Stomach (tissue), 9 donors: Measurements from ENCODE around the gene TNRC6C. TPM values are rescaled to one million over a fixed set of nuclear protein-coding genes. Genes with fewer than 3 reads are reported as not detected.

Experiments used
- DNase-seq, 2 donors: peaks; one replicate each; pipeline versions ENCODE4 v3.0.0 to v3.0.0-alpha.2; 2013 to 2019
- H3K27ac ChIP-seq, 5 donors: fragments of 200-600 bp in 4 of 5; sonication (generic) in 4 of 5; one replicate each; pipeline ENCODE4 v1.5.1; 2013 to 2019; ENCODE audit warnings: mild to moderate bottlenecking in 1 of 5, moderate library complexity in 1 of 5
- H3K27me3 ChIP-seq, 3 donors: fragments of 200-600 bp; sonication (generic); one replicate each; pipeline ENCODE4 v1.5.1; 2017 to 2019; ENCODE audit warnings: mixed run types in 1 of 3
- H3K36me3 ChIP-seq, 4 donors: fragments of 200-600 bp; sonication (generic); 1 replicate in 3 of 4; 2 replicates in 1 of 4; pipeline ENCODE4 v1.5.1; 2016 to 2019
- H3K4me1 ChIP-seq, 4 donors: fragments of 200-600 bp; sonication (generic); one replicate each; pipeline ENCODE4 v1.5.1; 2016 to 2019
- H3K4me3 ChIP-seq, 4 donors: fragments of 200-600 bp; sonication (generic) in 3 of 4; one replicate each; pipeline ENCODE4 v1.5.1; 2016 to 2019; ENCODE audit warnings: mild to moderate bottlenecking in 1 of 4
- H3K9me3 ChIP-seq, 4 donors: fragments of 200-600 bp; sonication (generic); one replicate each; pipeline ENCODE4 v1.5.1; 2016 to 2019
- EP300 ChIP-seq: sonication (generic); formaldehyde crosslinking; IDR thresholded peaks from one replicate; pipeline ENCODE4 v1.6.1; 2017; ENCODE audit warnings: antibody characterized with exemption
- POLR2A ChIP-seq, 4 donors: fragments of 450-650 bp; IDR thresholded peaks; one replicate each; pipeline ENCODE4 v1.6.1; 2016; ENCODE audit warnings: antibody characterized with exemption in 4 of 4, control low read depth in 2 of 4, mild to moderate bottlenecking in 1 of 4, moderate library complexity in 1 of 4
- POLR2AphosphoS5 ChIP-seq, 3 donors: sonication (generic); formaldehyde crosslinking; IDR thresholded peaks; one replicate each; pipeline ENCODE4 v1.6.1; 2016; ENCODE audit warnings: antibody characterized with exemption in 3 of 3
- WGBS, 5 donors: extraction: QIAGEN DNeasy Blood & Tissue Kit in 3 of 5; methylation state at CpG; one replicate each; pipeline versions ENCODE4 v1.1.5 to v1.1.7; 2013 to 2018; 5-methylcytosine and 5-hydroxymethylcytosine counted together
- intact Hi-C: fragments of 100-400 bp; cut with DNase I; formaldehyde crosslinking; loops from one replicate; pipeline ENCODE4 v1.15.1; 2023; ENCODE audit warnings: low total_unique reads
- polyA plus RNA-seq, 3 donors: library from polyadenylated mRNA; stranded (reverse); fragments of 200-250 nt; gene quantifications; one replicate each; pipeline ENCODE4 v1.2.3, GENCODE V29; 2013
- small RNA-seq, 4 donors: library from RNA; depleted of rRNA; stranded (forward); fragments of <200 nt; gene quantifications; one replicate each; pipeline ENCODE3, GENCODE V24; 2016
- total RNA-seq, 5 donors: library from RNA; depleted of rRNA; stranded (reverse); fragments of >200 nt; gene quantifications; one replicate each; pipeline versions ENCODE4 v1.1.0 to v1.2.3, GENCODE V29; 2014 to 2016
- TF ChIP-seq, protein P1 (sequence below), 7 experiments: fragments of 450-650 bp in 4 of 7; fragments of 200-600 bp in 3 of 7; sonication (generic) in 3 of 7; IDR thresholded peaks; one replicate each; pipeline ENCODE4 v1.5.1; 2016 to 2019; ENCODE audit warnings: antibody characterized with exemption in 7 of 7, control low read depth in 2 of 7, mild to moderate bottlenecking in 1 of 7
- donor health status: healthy with polysubstance abuse.
- donor health status: Bipolar disorder and iron deficiency.
- donor health status: healthy.

TNRC6C gene
- total and polyA plus RNA-seq, 8 donors: 0.92 to 64.8 (median 9.6) TPM

DNA sequence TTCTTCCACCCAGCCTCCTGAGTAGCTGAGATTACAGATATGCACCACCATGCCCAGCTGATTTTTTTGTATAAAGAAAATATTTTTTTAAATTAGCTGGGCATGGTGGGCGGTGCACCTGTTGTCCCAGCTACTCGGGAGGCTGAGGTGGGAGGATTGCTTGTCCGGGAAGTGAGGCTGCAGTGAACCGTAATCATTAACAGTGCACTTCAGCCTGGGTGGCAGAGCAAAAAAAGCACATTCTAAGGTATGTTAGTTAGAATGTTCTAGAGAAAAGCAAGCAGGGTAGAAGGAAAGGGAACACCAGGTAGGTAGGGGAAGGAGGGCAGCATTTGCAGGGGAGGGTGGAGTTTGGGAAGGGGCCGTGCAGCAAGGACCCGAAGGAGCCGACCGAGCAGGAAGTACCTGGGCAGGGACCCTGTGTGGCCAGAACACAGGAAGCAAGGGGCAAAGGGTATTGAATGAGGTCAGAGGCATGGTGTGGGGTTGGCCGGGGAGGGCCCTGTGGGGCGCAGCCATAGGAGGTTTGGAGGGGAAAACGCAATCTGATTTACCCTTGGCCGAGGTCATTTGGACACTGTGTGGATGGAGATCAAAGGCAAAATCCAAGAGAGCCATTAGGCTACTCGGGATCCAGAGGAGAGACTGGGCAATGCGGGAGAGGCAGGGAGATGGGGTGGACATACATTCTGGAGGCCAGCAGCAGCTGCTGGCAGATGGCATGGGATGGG lies 189.9 kb downstream of the TNRC6C start:
- TF ChIP-seq POLR2AphosphoS5 (IDR thresholded peaks at IDR 0.05): no peak
- TF ChIP-seq, protein P1, sequence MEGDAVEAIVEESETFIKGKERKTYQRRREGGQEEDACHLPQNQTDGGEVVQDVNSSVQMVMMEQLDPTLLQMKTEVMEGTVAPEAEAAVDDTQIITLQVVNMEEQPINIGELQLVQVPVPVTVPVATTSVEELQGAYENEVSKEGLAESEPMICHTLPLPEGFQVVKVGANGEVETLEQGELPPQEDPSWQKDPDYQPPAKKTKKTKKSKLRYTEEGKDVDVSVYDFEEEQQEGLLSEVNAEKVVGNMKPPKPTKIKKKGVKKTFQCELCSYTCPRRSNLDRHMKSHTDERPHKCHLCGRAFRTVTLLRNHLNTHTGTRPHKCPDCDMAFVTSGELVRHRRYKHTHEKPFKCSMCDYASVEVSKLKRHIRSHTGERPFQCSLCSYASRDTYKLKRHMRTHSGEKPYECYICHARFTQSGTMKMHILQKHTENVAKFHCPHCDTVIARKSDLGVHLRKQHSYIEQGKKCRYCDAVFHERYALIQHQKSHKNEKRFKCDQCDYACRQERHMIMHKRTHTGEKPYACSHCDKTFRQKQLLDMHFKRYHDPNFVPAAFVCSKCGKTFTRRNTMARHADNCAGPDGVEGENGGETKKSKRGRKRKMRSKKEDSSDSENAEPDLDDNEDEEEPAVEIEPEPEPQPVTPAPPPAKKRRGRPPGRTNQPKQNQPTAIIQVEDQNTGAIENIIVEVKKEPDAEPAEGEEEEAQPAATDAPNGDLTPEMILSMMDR (IDR thresholded peaks at IDR 0.05): no peak
- TF ChIP-seq POLR2A (IDR thresholded peaks at IDR 0.05): no peak
- no peak for TF ChIP-seq EP300
- DNase-seq: no peak
- intact Hi-C loops: no loop called here

DNA sequence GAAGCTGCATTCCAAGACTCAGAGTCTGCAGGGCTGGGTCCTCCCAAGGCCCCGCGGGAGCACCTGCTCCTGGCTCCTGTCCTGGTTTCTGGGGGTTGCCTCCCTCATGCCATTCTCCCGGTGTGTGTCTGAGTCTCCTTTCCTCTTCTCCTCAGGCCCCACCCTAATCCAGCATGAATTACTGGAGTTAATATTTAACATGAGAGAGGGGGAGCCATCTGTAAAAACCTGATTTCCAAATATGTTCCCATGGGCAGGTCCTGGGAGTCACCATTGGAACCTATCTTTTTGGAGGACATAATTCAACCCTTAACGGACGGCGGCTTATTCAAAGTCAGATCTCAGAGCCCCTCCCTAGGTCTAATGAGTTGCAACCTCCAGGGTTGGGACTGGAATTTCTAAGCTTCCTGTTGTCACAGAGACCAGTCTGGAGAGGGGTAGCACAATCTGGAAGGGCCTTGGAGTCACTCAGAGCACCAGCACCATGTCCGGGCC lies 193.1 kb downstream of the TNRC6C start:
- TF ChIP-seq, protein P1 (IDR thresholded peaks at IDR 0.05): no peak
- peak in 1 of 3 donors; percentile 41 for TF ChIP-seq POLR2AphosphoS5 (IDR thresholded peaks at IDR 0.05)
- no peak for TF ChIP-seq POLR2A (IDR thresholded peaks at IDR 0.05)
- no peak for TF ChIP-seq EP300
- H3K36me3 ChIP-seq: no peaks in the 10 kb centered on the region
- H3K4me3 ChIP-seq: no peak overlapping the region
- intact Hi-C loops: no loop called here
- H3K27me3 ChIP-seq: no peaks in the 10 kb centered on the region
- H3K27ac ChIP-seq: peak overlapping the region in 4 of 5 donors; percentile 12 to 79 (median 54)
- 28 to 49% (median 32%) methylated on average over 7 of the region's 7 CpGs for WGBS, 5 donors
- H3K4me1 ChIP-seq: peaks cover 6 to 50% (median 25%) of the 10 kb centered on the region in 4 donors
- DNase-seq: peak in 1 of 2 donors; percentile 58
- no peaks in the 10 kb centered on the region for H3K9me3 ChIP-seq

More for the DNA sequence above, 189.9 kb downstream of the TNRC6C start:
- Histone ChIP-seq H3K36me3 (no peaks in the 10 kb centered on the region), H3K27me3 (no peaks in the 10 kb centered on the region), H3K4me1 (peaks cover 31 to 81% (median 55%) of the 10 kb centered on the region in 4 donors), H3K4me3 (no peak overlapping the region), H3K9me3 (no peaks in the 10 kb centered on the region), H3K27ac (peak overlapping the region in 2 of 5 donors; percentile 81 to 87)
- WGBS, 5 donors: 56 to 62% (median 61%) methylated on average over 14 of the region's 14 CpGs

DNA sequence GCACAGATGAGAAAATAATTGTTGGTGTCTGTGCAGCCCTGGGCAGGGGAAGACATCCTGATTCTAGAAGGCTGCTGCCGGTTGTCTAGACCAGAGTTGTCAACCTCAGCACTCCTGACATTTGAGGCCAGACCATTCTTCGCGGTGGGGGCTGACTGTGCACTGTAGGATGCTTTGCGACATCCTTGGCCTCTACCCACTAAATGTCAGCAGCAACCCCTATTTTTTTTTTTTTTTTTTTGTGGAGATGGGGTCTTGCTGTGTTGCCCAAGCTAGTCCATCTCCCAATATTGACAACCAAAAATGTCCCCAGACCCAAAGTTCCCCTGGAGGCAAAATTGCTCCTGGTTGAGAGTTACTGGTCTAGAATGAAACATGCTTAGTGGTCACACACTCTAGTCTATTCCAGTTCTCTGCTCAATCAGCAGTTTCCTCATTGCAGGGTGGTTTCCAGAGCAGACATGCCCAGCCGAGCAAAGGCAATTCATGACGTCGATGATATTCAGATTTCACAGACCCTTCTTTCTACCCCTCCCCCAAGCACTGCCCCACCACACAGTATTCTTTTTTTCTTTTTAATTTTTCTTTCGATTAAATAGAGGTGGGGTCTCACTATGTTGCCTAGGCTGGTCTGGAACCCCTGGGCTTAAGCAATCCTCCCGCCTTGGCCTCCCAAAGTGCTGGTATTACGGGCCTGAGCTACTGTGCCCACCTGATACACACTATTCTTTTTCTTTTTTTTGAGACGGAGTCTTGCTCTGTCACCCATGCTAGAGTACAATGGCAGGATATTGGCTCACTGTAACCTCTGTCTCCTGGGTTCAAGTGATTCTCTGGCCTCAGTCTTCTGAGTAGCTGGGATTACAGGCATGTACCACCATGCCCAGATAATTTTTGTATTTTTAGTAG lies 196.7 kb downstream of the TNRC6C start:
- H3K27ac ChIP-seq: no peak overlapping the region
- H3K36me3 ChIP-seq: no peaks in the 10 kb centered on the region
- TF ChIP-seq, protein P1 (IDR thresholded peaks at IDR 0.05): no peak
- TF ChIP-seq EP300: no peak
- TF ChIP-seq POLR2A (IDR thresholded peaks at IDR 0.05): no peak
- no peak for TF ChIP-seq POLR2AphosphoS5 (IDR thresholded peaks at IDR 0.05)
- H3K9me3 ChIP-seq: no peaks in the 10 kb centered on the region
- H3K27me3 ChIP-seq: no peaks in the 10 kb centered on the region
- peak in 1 of 2 donors; percentile 60 for DNase-seq
- intact Hi-C loops: no loop called here
- H3K4me3 ChIP-seq: no peak overlapping the region
- WGBS, 5 donors: 80 to 90% (median 84%) methylated on average over 11 of the region's 11 CpGs
- peaks cover 0 to 21% (median 9%) of the 10 kb centered on the region in 4 donors for H3K4me1 ChIP-seq

Small RNAs within 50 kb of the gene (small RNA-seq; reads per million reads assigned to genes)
- gene RNU1-80P (0 to 0.07 (median 0) reads per million in 4 donors), gene RNU6-625P (0 reads per million in 4 donors)

Other genes with a start within 250 kb of the TNRC6C start
- gene TMC6, start 170.1 kb downstream of the TNRC6C start, total RNA-seq: 100 to 1,000 TPM in 1 of 5 donors, 10 to 100 TPM in 4; 29.9 to 223 (median 46.1) TPM
- 10 to 100 TPM in 2 of 3 donors, 1 to 10 TPM in 1; 9.2 to 43.5 (median 17.9) TPM for gene TMC6, start 170.1 kb downstream of the TNRC6C start, polyA plus RNA-seq
- gene TMC8, start 172.1 kb downstream of the TNRC6C start, total RNA-seq: 10 to 100 TPM in 2 of 5 donors, 1 to 10 TPM in 3; 4.1 to 19.8 (median 7.8) TPM
- gene TMC8, start 172.1 kb downstream of the TNRC6C start, polyA plus RNA-seq: 1 to 10 TPM; 1.6 to 3.3 (median 2.4) TPM
- not detected for gene C17orf99, start 187.7 kb downstream of the TNRC6C start, total RNA-seq
- under 1 TPM in 1 of 3 donors, not detected in 2; 0.08 TPM for gene C17orf99, start 187.7 kb downstream of the TNRC6C start, polyA plus RNA-seq
- 100 to 1,000 TPM in 1 of 5 donors, 10 to 100 TPM in 4; 28.6 to 219 (median 44.9) TPM for gene SYNGR2, start 209.9 kb downstream of the TNRC6C start, total RNA-seq
- 100 to 1,000 TPM in 1 of 3 donors, 10 to 100 TPM in 2; 36.0 to 151 (median 71.7) TPM for gene SYNGR2, start 209.9 kb downstream of the TNRC6C start, polyA plus RNA-seq
- gene TK1, start 228.3 kb downstream of the TNRC6C start, total RNA-seq: 10 to 100 TPM in 4 of 5 donors, 1 to 10 TPM in 1; 4.5 to 35.6 (median 17.8) TPM
- 10 to 100 TPM in 2 of 3 donors, 1 to 10 TPM in 1; 8.7 to 38.1 (median 17.7) TPM for gene TK1, start 228.3 kb downstream of the TNRC6C start, polyA plus RNA-seq
- gene AFMID, start 228.7 kb downstream of the TNRC6C start, total RNA-seq: 100 to 1,000 TPM in 3 of 5 donors, 10 to 100 TPM in 2; 29.6 to 189 (median 109) TPM
- gene AFMID, start 228.7 kb downstream of the TNRC6C start, polyA plus RNA-seq: 10 to 100 TPM; 25.7 to 39.7 (median 27.2) TPM